Chondrocyte (in vitro differentiated cells): ENCODE data around the gene CLDN22. TPM values are rescaled to one million over a fixed set of nuclear protein-coding genes. Genes with fewer than 3 reads are reported as not detected.

Source experiments
- DNase-seq: peaks from one replicate; pipeline ENCODE4 v3.0.0; 2021; ENCODE audit warnings: mixed read lengths, low spot score
- H3K27ac Mint-ChIP-seq: one replicate; pipeline ENCODE4 v1.8.0; 2021; ENCODE audit warnings: mild to moderate bottlenecking, moderate library complexity, mixed read lengths; ENCODE audit not compliant: unreplicated experiment
- H3K27me3 Mint-ChIP-seq: 2 replicates; pipeline ENCODE4 v1.8.0; 2021; ENCODE audit warnings: low read depth, mixed read lengths
- H3K36me3 Mint-ChIP-seq: 2 replicates; pipeline ENCODE4 v1.8.0; 2021; ENCODE audit warnings: low read depth, mixed read lengths
- H3K4me1 Mint-ChIP-seq: 2 replicates; pipeline ENCODE4 v1.8.0; 2021; ENCODE audit warnings: low read depth, mild to moderate bottlenecking, mixed read lengths
- H3K4me3 Mint-ChIP-seq: one replicate; pipeline ENCODE4 v1.8.0; 2021; ENCODE audit warnings: mild to moderate bottlenecking, moderate library complexity, mixed read lengths; ENCODE audit not compliant: unreplicated experiment
- H3K9me3 Mint-ChIP-seq: 2 replicates; pipeline ENCODE4 v1.8.0; 2021; ENCODE audit warnings: low read depth, mixed read lengths
- CTCF ChIP-seq: fragments of 200-600 bp; sonication (generic); IDR thresholded peaks from 2 replicates; pipeline ENCODE4 v1.5.0; 2021; ENCODE audit warnings: antibody characterized with exemption, mild to moderate bottlenecking, moderate library complexity
- long read RNA-seq: library from polyadenylated mRNA; stranded (forward); transcript quantifications from one replicate; pipeline ENCODE4 v2.0.0, GENCODE V29; 2021
- total RNA-seq: library from RNA; stranded (reverse); gene quantifications from 3 replicates; pipeline ENCODE4 v1.2.1, GENCODE V29; 2021

CLDN22 gene
- total RNA-seq: not detected in 3 replicates
- long read RNA-seq: 0 reads

GRCh38 chr4:183320211-183321059, at the start of gene CLDN22:
TSS of gene CLDN22 (minus strand) at chr4:183320276. CDS start at chr4:183320218, 58 bp downstream.
- Mint-ChIP-seq H3K4me3 (no peak within 1 kb of the TSS), H3K9me3 (no peaks in the 10 kb centered on the region), H3K27ac (no peak within 1 kb of the TSS), H3K27me3 (no peaks in the 10 kb centered on the region), H3K36me3 (peaks cover 3% of the 10 kb centered on the region), H3K4me1 (no peaks in the 10 kb centered on the region)
- no peak for DNase-seq
- no peak for TF ChIP-seq CTCF

- no peaks in the 10 kb centered on the region for H3K36me3 Mint-ChIP-seq
- no peak for TF ChIP-seq CTCF
- no peak overlapping the region for H3K27ac Mint-ChIP-seq
Measured at GRCh38 chr4:183369073-183369472, 49.0 kb upstream of the CLDN22 start.

GRCh38 chr4:183366206-183366835, 46.2 kb upstream of the CLDN22 start:
- Mint-ChIP-seq H3K36me3 (no peaks in the 10 kb centered on the region), H3K9me3 (no peaks in the 10 kb centered on the region), H3K4me1 (peaks cover 6% of the 10 kb centered on the region), H3K27me3 (no peaks in the 10 kb centered on the region), H3K4me3 (no peak overlapping the region), H3K27ac (no peak overlapping the region)
- TF ChIP-seq CTCF: no peak
- peak; percentile 4 for DNase-seq

More at GRCh38 chr4:183369073-183369472, 49.0 kb upstream of the CLDN22 start:
- DNase-seq: no peak
- Mint-ChIP-seq H3K27me3 (no peaks in the 10 kb centered on the region), H3K4me1 (peaks cover 4% of the 10 kb centered on the region), H3K4me3 (no peak overlapping the region), H3K9me3 (peaks cover 15% of the 10 kb centered on the region)

GRCh38 chr4:183364025-183364424, 43.9 kb upstream of the CLDN22 start:
- no peak for DNase-seq
- no peaks in the 10 kb centered on the region for H3K27me3 Mint-ChIP-seq
- H3K36me3 Mint-ChIP-seq: peaks cover 1% of the 10 kb centered on the region
- TF ChIP-seq CTCF: no peak
- H3K4me1 Mint-ChIP-seq: peaks cover 15% of the 10 kb centered on the region
- H3K27ac Mint-ChIP-seq: no peak overlapping the region
- no peak overlapping the region for H3K4me3 Mint-ChIP-seq
- no peaks in the 10 kb centered on the region for H3K9me3 Mint-ChIP-seq

- DNase-seq: no peak
- Mint-ChIP-seq H3K27ac (no peak overlapping the region), H3K4me3 (no peak overlapping the region), H3K27me3 (no peaks in the 10 kb centered on the region), H3K4me1 (peaks cover 15% of the 10 kb centered on the region), H3K9me3 (no peaks in the 10 kb centered on the region), H3K36me3 (peaks cover 1% of the 10 kb centered on the region)
- peak; percentile 48 for TF ChIP-seq CTCF
Measured at GRCh38 chr4:183362916-183363542, 43.0 kb upstream of the CLDN22 start.
